GM18951 (cell line): ENCODE measurements around the gene IPCEF1.
"Not testable (repeated sequence)": the region's sequence is repeated elsewhere in the genome, so short reads cannot be mapped to it uniquely, and the experiment has no call there.

Source experiments
- POLR2A ChIP-seq: IDR thresholded peaks from 4 replicates; pipeline ENCODE4 v1.6.1; 2011; ENCODE audit warnings: mild to moderate bottlenecking; ENCODE audit not compliant: insufficient read length, insufficient read depth; ENCODE audit errors: extremely low read depth
- in situ Hi-C: fragments of 300-500 bp; cut with MboI; formaldehyde crosslinking; loops from one replicate; pipeline ENCODE4 v1.12.0; 2022; ENCODE audit warnings: low sequenced_read_pairs, mixed read lengths, inconsistent platforms; ENCODE audit not compliant: unreplicated experiment

IPCEF1 gene

DNA sequence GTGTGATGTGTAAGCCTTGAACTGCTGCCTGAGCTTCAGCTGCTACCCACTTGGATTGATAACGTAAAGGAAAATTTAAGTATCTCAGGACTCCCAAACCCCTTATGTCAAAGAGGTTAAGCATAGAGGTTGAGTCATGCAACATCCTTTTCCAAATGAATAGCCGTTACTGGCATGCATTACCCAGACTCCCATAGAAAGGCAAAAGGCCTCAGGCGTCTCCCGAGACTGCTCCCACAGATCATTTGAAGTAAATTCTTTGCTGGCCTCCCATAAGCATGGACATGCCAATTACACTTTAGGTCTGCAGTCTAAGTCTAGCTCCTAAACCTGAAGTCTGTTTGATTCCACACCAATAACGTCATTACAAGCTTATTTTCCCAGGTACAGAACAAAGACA, 14.7 kb downstream of the IPCEF1 start:
- in situ Hi-C loops: no loop called here
- no peak for TF ChIP-seq POLR2A

- no peak for TF ChIP-seq POLR2A
- in situ Hi-C loops: no loop called here
These were observed 15.3 kb downstream of the IPCEF1 start for GRCh38 chr6:154341336-154341735.

DNA sequence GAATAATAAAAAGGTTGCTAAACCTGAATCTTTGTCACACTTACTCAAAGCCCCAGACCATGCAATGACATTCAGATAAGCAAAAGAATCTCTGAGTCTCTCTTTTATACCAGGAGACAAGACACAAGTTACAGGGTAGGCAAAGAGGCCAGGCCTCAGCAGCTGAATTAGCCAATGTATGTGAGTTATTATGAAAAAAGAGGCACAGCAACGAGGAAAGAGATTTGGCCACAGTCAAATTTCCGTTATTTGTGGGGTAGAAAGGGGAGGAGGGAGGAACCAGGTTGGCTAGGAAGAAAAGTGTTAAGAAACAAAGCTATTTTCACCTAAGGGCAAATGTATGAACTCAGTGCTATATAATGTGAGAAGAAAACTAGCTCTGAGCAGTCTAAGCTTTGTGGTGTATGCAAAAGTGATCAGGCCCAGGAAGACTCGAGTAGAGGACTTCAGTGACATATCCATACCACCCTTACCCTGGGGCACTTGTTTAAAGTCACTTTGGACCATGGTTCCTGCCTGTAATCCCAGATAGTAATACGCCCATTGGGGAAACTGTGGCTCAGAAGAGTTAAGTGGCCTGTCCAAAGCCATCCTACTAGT, 19.1 kb downstream of the IPCEF1 start:
- TF ChIP-seq POLR2A: no peak
- in situ Hi-C loops: no loop called here

GRCh38 chr6:154334147-154334546, 22.5 kb downstream of the IPCEF1 start:
- in situ Hi-C loops: not testable (repeated sequence)

DNA sequence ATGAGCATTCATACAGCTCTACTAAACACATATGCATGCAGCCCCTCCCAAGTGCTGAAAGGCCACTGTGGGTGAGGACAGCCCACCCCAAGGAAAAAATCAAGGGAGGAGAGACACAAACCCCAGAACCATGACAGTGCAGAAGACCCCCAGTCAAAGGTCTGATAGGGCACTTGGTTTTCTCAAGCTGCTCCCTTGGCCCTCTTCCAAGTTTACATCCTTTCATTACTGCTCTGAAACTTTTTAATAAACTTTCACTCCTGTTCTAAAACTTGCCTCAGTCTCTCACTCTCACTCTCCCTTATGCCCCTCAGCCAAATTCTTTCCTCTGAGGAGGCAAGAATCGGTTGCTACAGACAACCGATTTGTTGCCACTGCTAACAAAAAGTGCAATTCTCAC, 24.9 kb downstream of the IPCEF1 start:
- in situ Hi-C loops: no loop called here
- TF ChIP-seq POLR2A: no peak

- in situ Hi-C loops: no loop called here
- no peak for TF ChIP-seq POLR2A
These were observed 27.0 kb downstream of the IPCEF1 start for GRCh38 chr6:154329350-154330170.

GRCh38 chr6:154327313-154327712, 29.3 kb downstream of the IPCEF1 start:
- in situ Hi-C loops: not testable (repeated sequence)

GRCh38 chr6:154325142-154325541, 31.5 kb downstream of the IPCEF1 start:
- in situ Hi-C loops: no loop called here

GRCh38 chr6:154320181-154320580, 36.4 kb downstream of the IPCEF1 start:
- no peak for TF ChIP-seq POLR2A

More at GRCh38 chr6:154325142-154325541, 31.5 kb downstream of the IPCEF1 start:
- no peak for TF ChIP-seq POLR2A

GRCh38 chr6:154319231-154319858, 37.3 kb downstream of the IPCEF1 start:
- in situ Hi-C loops: no loop called here
- no peak for TF ChIP-seq POLR2A

More at GRCh38 chr6:154320181-154320580, 36.4 kb downstream of the IPCEF1 start:
- in situ Hi-C loops: no loop called here

DNA sequence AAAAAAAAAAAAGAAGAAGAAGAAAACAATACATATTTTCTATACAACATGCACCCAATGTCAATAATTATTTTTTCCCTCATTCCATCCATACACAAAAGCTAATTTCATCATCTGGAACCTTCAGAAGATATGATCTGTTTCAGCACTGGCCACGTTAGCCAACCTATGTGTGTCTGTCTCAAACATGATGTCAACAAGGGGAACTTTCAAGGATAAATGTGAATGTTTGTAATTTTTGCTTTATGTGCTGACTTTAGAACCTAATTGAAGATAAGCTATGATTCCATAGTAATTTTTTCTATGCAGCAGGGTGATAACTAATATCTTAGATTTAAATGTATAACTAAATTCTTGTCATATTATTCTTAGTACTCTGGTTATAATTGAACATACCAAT, 37.9 kb downstream of the IPCEF1 start:
- in situ Hi-C loops: no loop called here
- TF ChIP-seq POLR2A: no peak

DNA sequence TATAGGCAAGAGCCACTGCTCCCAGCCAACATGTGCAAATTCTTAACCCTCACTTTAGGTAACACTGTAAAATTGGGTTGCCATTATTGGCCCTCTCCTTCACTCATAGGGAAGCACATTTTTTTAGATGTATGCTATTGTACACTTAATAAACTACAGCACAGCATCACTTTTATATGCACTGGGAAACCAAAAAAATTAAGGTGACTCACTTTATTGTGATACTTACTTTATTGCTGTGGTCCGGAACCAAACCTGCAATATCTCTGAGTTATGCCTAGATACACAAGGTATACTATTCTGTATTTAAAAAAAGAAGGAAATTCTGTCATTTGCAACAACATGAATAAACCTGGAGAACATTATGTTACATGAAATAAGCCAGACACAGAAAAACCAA, 40.5 kb downstream of the IPCEF1 start:
- no peak for TF ChIP-seq POLR2A
- in situ Hi-C loops: no loop called here

DNA sequence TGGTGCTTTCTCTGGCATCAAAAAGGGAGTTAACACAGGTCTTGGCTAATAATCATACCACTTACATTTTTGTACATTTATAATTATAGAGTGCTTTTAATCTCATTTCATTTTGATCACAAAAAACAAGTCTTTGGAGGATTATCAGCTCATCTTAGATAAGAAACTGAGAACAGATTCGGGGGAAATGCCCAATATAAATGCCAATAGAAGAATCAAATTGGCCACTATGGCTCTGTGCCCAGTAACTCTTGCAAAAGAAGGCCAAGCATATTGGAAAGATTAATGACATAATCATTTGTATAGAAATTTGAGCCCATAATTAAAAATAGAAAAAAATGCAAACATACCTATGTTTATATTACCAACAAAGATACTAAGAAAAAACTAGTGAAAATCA, 42.5 kb downstream of the IPCEF1 start:
- no peak for TF ChIP-seq POLR2A

GRCh38 chr6:154308986-154309385, 47.6 kb downstream of the IPCEF1 start:
- in situ Hi-C loops: no loop called here
- TF ChIP-seq POLR2A: no peak

More for the DNA sequence above, 42.5 kb downstream of the IPCEF1 start:
- in situ Hi-C loops: no loop called here
